ENCODE measurements around the gene KLK8.

Gene KLK8

DNA sequence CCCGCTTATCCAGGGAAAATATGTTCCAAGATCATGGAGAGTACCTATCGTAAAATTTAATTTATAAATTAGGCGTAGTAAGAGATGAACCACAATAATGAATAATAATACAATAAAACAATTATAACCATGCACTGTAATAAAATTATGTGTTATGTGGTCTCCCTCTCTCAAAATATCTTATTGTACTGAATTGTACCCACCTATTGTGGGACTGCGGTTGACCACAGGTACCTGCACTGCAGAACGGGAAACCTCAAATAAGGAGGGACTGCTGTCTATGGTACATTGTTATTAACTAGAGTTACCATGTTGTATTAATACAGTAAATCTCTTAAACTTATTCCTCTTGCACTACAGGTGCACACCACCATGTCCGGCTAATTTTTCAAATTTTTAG is 38.7 kb upstream of the KLK8 start:
- H2BK120ac ChIP-seq (ENCODE audit: low read depth, low read length) = no peak overlapping the region
- H4K91ac ChIP-seq (ENCODE audit: low read depth, low read length, poor library complexity) = no peak overlapping the region
- no peak overlapping the region for H3K14ac ChIP-seq (ENCODE audit: low read length)
- H2BK12ac ChIP-seq (ENCODE audit: low read length) = no peak overlapping the region
- no peaks in the 10 kb centered on the region for H3K79me1 ChIP-seq (ENCODE audit: low read depth, low read length)
- WGBS, 2 donors (ENCODE audit: extremely low coverage in 2 of 2, insufficient read length in 2 of 2, insufficient replicate concordance in 1 of 2) = no CpG with 5 or more reads among the region's 6 CpGs
- H3K9me3 ChIP-seq (replicated peaks in 1 of 2; ENCODE audit: control insufficient read depth in 2 of 2, insufficient read depth in 1 of 2, low read depth in 1 of 2, low read length in 2 of 2) = no peaks in the 10 kb centered on the region
- H3K4me2 ChIP-seq (ENCODE audit: insufficient read depth, low read length, poor library complexity, severe bottlenecking) = no peak overlapping the region
- no peak overlapping the region for H2AK5ac ChIP-seq (ENCODE audit: low read depth, low read length)
- no peak overlapping the region for H3K18ac ChIP-seq (ENCODE audit: low read length)
- no peak for DNase-seq (ENCODE audit: low spot score)
- no peak overlapping the region for H3K4ac ChIP-seq (ENCODE audit: low read length)
- no peak overlapping the region for H3K23ac ChIP-seq (ENCODE audit: low read depth, low read length, poor library complexity)
- no peak overlapping the region for H2AFZ ChIP-seq (ENCODE audit: low read length)
- no peaks in the 10 kb centered on the region for H3K36me3 ChIP-seq (replicated peaks in 1 of 2; ENCODE audit: control insufficient read depth in 2 of 2, insufficient read depth in 2 of 2, low read length in 2 of 2)
- H4K8ac ChIP-seq (ENCODE audit: low read depth, low read length) = no peak overlapping the region
- H3K27me3 ChIP-seq (ENCODE audit: control insufficient read depth in 3 of 3, insufficient read depth in 3 of 3, low read depth in 1 of 3, low read length in 3 of 3) = no peaks in the 10 kb centered on the region
- H3K4me3 ChIP-seq (ENCODE audit: low read length in 2 of 2) = no peak overlapping the region
- H3K4me1 ChIP-seq (ENCODE audit: control insufficient read depth in 2 of 2, insufficient read depth in 1 of 2, low read depth in 1 of 2, low read length in 2 of 2) = no peaks in the 10 kb centered on the region
- H3K9ac ChIP-seq (ENCODE audit: low read depth, low read length, poor library complexity) = no peak overlapping the region
- no peak overlapping the region for H2BK15ac ChIP-seq (ENCODE audit: low read length)
- no peak overlapping the region for H3K27ac ChIP-seq (replicated peaks; ENCODE audit: low read length)
- H2BK5ac ChIP-seq (ENCODE audit: low read length) = no peak overlapping the region

DNA sequence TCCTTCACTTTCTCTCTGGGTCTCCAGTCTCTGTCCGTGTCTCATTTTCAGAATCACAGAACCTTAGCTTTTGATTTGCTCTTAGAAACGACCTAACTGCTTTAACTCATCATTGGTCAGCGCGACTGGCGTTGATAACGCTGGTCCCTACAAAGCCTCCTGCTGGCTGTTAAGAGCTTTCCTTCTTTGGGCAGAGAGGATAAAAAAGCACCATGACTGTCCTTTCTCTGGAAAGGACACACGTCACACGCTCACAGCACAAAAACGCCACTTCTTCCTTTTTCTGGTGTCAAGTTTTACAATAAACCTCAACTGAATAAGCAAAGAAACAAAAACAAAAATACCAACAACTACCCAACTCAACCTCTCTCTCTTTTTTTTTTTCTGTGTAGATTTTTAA is 35.1 kb upstream of the KLK8 start:
- Histone ChIP-seq H2BK12ac (ENCODE audit: low read length) (no peak overlapping the region), H3K23ac (ENCODE audit: low read depth, low read length, poor library complexity) (no peak overlapping the region), H2BK15ac (ENCODE audit: low read length) (no peak overlapping the region), H3K9ac (ENCODE audit: low read depth, low read length, poor library complexity) (no peak overlapping the region), H2BK120ac (ENCODE audit: low read depth, low read length) (no peak overlapping the region), H3K36me3 (replicated peaks in 1 of 2; ENCODE audit: control insufficient read depth in 2 of 2, insufficient read depth in 2 of 2, low read length in 2 of 2) (no peaks in the 10 kb centered on the region), H3K14ac (ENCODE audit: low read length) (no peak overlapping the region), H3K79me1 (ENCODE audit: low read depth, low read length) (no peaks in the 10 kb centered on the region), H2AK5ac (ENCODE audit: low read depth, low read length) (no peak overlapping the region), H3K4me2 (ENCODE audit: insufficient read depth, low read length, poor library complexity, severe bottlenecking) (no peak overlapping the region), H3K9me3 (replicated peaks in 1 of 2; ENCODE audit: control insufficient read depth in 2 of 2, insufficient read depth in 1 of 2, low read depth in 1 of 2, low read length in 2 of 2) (no peaks in the 10 kb centered on the region), H2AFZ (ENCODE audit: low read length) (peak overlapping the region; percentile 29), H3K18ac (ENCODE audit: low read length) (no peak overlapping the region), H3K4me3 (ENCODE audit: low read length in 2 of 2) (no peak overlapping the region), H4K91ac (ENCODE audit: low read depth, low read length, poor library complexity) (no peak overlapping the region), H3K27ac (replicated peaks; ENCODE audit: low read length) (no peak overlapping the region), H2BK5ac (ENCODE audit: low read length) (no peak overlapping the region), H4K8ac (ENCODE audit: low read depth, low read length) (no peak overlapping the region), H3K4me1 (ENCODE audit: control insufficient read depth in 2 of 2, insufficient read depth in 1 of 2, low read depth in 1 of 2, low read length in 2 of 2) (no peaks in the 10 kb centered on the region), H3K4ac (ENCODE audit: low read length) (no peak overlapping the region), H3K27me3 (ENCODE audit: control insufficient read depth in 3 of 3, insufficient read depth in 3 of 3, low read depth in 1 of 3, low read length in 3 of 3) (no peaks in the 10 kb centered on the region)
- no peak for DNase-seq (ENCODE audit: low spot score)
- no CpG with 5 or more reads among the region's 9 CpGs for WGBS, 2 donors (ENCODE audit: extremely low coverage in 2 of 2, insufficient read length in 2 of 2, insufficient replicate concordance in 1 of 2)

DNA sequence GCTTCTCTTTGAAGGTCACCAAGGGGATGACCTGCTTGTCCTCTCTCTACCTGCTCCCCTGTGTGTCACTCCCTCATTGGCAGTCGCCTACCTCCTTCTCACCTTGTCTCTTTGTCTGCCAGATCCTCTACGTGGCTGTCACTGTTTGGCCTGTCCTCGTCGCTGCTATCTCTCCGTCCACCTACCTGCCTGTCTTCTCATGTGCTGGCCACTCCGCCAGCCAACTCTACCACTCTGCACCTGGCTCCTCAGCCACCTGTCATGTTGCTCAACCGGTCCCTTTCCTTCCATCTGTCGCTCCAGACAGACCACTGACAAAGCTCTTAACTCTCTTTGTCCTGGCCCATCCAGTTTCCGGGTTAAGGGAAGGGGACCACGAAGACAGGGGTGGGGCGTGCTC is 33.3 kb upstream of the KLK8 start, which contains the start of gene KLK12:
Gene KLK12, minus strand, starts transcription at position 299 of the 400 bp plus-strand sequence. CDS start 381 bp downstream, outside the sequence.
- H3K4ac ChIP-seq (ENCODE audit: low read length) = no peak within 1 kb of the TSS
- H3K18ac ChIP-seq (ENCODE audit: low read length) = peak within 1 kb of the TSS; percentile 64
- H3K36me3 ChIP-seq (replicated peaks in 1 of 2; ENCODE audit: control insufficient read depth in 2 of 2, insufficient read depth in 2 of 2, low read length in 2 of 2) = no peaks in the 10 kb centered on the region

DNA sequence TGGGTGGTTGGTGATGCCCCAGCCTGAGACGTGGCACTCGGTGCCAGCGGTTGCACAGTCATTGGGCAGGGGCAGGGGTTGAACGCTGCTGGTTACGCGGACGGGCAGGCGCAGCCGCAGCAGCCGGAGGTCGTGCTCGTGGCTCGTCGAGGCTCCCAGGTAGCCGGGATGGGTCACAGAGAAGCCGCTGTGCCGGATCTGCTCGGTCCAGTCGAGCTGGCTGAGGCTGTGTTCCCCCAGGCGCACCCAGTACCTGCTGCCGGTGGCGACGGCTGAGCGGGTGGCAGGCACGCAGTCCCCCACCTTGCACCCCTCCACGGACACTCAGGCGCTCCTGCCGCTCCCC is 30.4 kb upstream of the KLK8 start:
- Histone ChIP-seq H3K79me1 (ENCODE audit: low read depth, low read length) (no peaks in the 10 kb centered on the region), H3K9me3 (replicated peaks in 1 of 2; ENCODE audit: control insufficient read depth in 2 of 2, insufficient read depth in 1 of 2, low read depth in 1 of 2, low read length in 2 of 2) (peaks cover 0 to 2% of the 10 kb centered on the region in 2 donors), H3K4ac (ENCODE audit: low read length) (no peak overlapping the region), H2BK15ac (ENCODE audit: low read length) (no peak overlapping the region), H4K91ac (ENCODE audit: low read depth, low read length, poor library complexity) (no peak overlapping the region), H2BK5ac (ENCODE audit: low read length) (no peak overlapping the region), H3K18ac (ENCODE audit: low read length) (peak overlapping the region; percentile 62), H3K27ac (replicated peaks; ENCODE audit: low read length) (no peak overlapping the region), H2BK12ac (ENCODE audit: low read length) (peak overlapping the region; percentile 67), H3K36me3 (replicated peaks in 1 of 2; ENCODE audit: control insufficient read depth in 2 of 2, insufficient read depth in 2 of 2, low read length in 2 of 2) (no peaks in the 10 kb centered on the region), H3K4me1 (ENCODE audit: control insufficient read depth in 2 of 2, insufficient read depth in 1 of 2, low read depth in 1 of 2, low read length in 2 of 2) (peaks cover 0 to 2% of the 10 kb centered on the region in 2 donors), H3K14ac (ENCODE audit: low read length) (peak overlapping the region; percentile 86), H2BK120ac (ENCODE audit: low read depth, low read length) (no peak overlapping the region), H2AFZ (ENCODE audit: low read length) (no peak overlapping the region), H3K9ac (ENCODE audit: low read depth, low read length, poor library complexity) (peak overlapping the region; percentile 4), H3K4me2 (ENCODE audit: insufficient read depth, low read length, poor library complexity, severe bottlenecking) (no peak overlapping the region), H3K4me3 (ENCODE audit: low read length in 2 of 2) (no peak overlapping the region), H4K8ac (ENCODE audit: low read depth, low read length) (no peak overlapping the region), H3K27me3 (ENCODE audit: control insufficient read depth in 3 of 3, insufficient read depth in 3 of 3, low read depth in 1 of 3, low read length in 3 of 3) (peaks cover 0 to 11% (median 0%) of the 10 kb centered on the region in 3 experiments), H3K23ac (ENCODE audit: low read depth, low read length, poor library complexity) (peak overlapping the region; percentile 94), H2AK5ac (ENCODE audit: low read depth, low read length) (no peak overlapping the region)
- WGBS, 2 donors (ENCODE audit: extremely low coverage in 2 of 2, insufficient read length in 2 of 2, insufficient replicate concordance in 1 of 2) = no CpG with 5 or more reads among the region's 28 CpGs
- DNase-seq (ENCODE audit: low spot score) = no peak

More for the DNA sequence above, 33.3 kb upstream of the KLK8 start, which contains the start of gene KLK12:
- H2AFZ ChIP-seq (ENCODE audit: low read length) = no peak within 1 kb of the TSS
- no peak within 1 kb of the TSS for H3K23ac ChIP-seq (ENCODE audit: low read depth, low read length, poor library complexity)
- no peaks in the 10 kb centered on the region for H3K4me1 ChIP-seq (ENCODE audit: control insufficient read depth in 2 of 2, insufficient read depth in 1 of 2, low read depth in 1 of 2, low read length in 2 of 2)
- no peak within 1 kb of the TSS for H3K27ac ChIP-seq (replicated peaks; ENCODE audit: low read length)
- H3K27me3 ChIP-seq (ENCODE audit: control insufficient read depth in 3 of 3, insufficient read depth in 3 of 3, low read depth in 1 of 3, low read length in 3 of 3) = no peaks in the 10 kb centered on the region
- no peak within 1 kb of the TSS for H4K91ac ChIP-seq (ENCODE audit: low read depth, low read length, poor library complexity)
- peak within 1 kb of the TSS; percentile 89 for H2BK12ac ChIP-seq (ENCODE audit: low read length)
- peak within 1 kb of the TSS; percentile 1 for H3K14ac ChIP-seq (ENCODE audit: low read length)
- no peak within 1 kb of the TSS for H4K8ac ChIP-seq (ENCODE audit: low read depth, low read length)
- no peak within 1 kb of the TSS for H2BK15ac ChIP-seq (ENCODE audit: low read length)
- no peak within 1 kb of the TSS for H2BK5ac ChIP-seq (ENCODE audit: low read length)
- H3K4me2 ChIP-seq (ENCODE audit: insufficient read depth, low read length, poor library complexity, severe bottlenecking) = no peak within 1 kb of the TSS
- DNase-seq (ENCODE audit: low spot score) = no peak
- H2BK120ac ChIP-seq (ENCODE audit: low read depth, low read length) = no peak within 1 kb of the TSS
- no CpG with 5 or more reads among the region's 11 CpGs for WGBS, 2 donors (ENCODE audit: extremely low coverage in 2 of 2, insufficient read length in 2 of 2, insufficient replicate concordance in 1 of 2)
- H3K9me3 ChIP-seq (replicated peaks in 1 of 2; ENCODE audit: control insufficient read depth in 2 of 2, insufficient read depth in 1 of 2, low read depth in 1 of 2, low read length in 2 of 2) = peaks cover 0 to 2% of the 10 kb centered on the region in 2 donors
- no peak within 1 kb of the TSS for H3K4me3 ChIP-seq (ENCODE audit: low read length in 2 of 2)
- H3K79me1 ChIP-seq (ENCODE audit: low read depth, low read length) = no peaks in the 10 kb centered on the region
- peak within 1 kb of the TSS; percentile 56 for H2AK5ac ChIP-seq (ENCODE audit: low read depth, low read length)
- peak within 1 kb of the TSS; percentile 37 for H3K9ac ChIP-seq (ENCODE audit: low read depth, low read length, poor library complexity)
